Measurements from ENCODE around the gene DHPS.
A peak's percentile ranks its signal among the peaks of the same experiment; 100 is the strongest.
"Not testable (repeated sequence)": the region's sequence is repeated elsewhere in the genome, so short reads cannot be mapped to it uniquely, and the experiment has no call there.

Gene DHPS

GRCh38 chr19:12681074-12681987, at the start of gene DHPS:
Gene DHPS (minus strand): TSS chr19:12681880. CDS start chr19:12681766, 114 bp downstream.
- peak; percentile 94 for DNase-seq

- DNase-seq = no peak
These were observed 49.7 kb upstream of the DHPS start for GRCh38 chr19:12731337-12731736.

- no peak for DNase-seq
These were observed 48.4 kb upstream of the DHPS start for GRCh38 chr19:12730064-12730463.

GRCh38 chr19:12727745-12728433, 46.2 kb upstream of the DHPS start:
- DNase-seq = no peak

- no peak for DNase-seq
These were observed 45.3 kb upstream of the DHPS start for GRCh38 chr19:12726988-12727316.

GRCh38 chr19:12725612-12726011, 43.9 kb upstream of the DHPS start:
- DNase-seq = not testable (repeated sequence)

- DNase-seq = peak; percentile 53
These were observed 42.2 kb upstream of the DHPS start, which contains the start of gene TNPO2 for GRCh38 chr19:12723641-12724426. Gene TNPO2 (minus strand): TSS chr19:12723932. CDS start chr19:12720977, 2,955 bp downstream.

- DNase-seq = no peak
These were observed 41.6 kb upstream of the DHPS start for GRCh38 chr19:12723381-12723640.

GRCh38 chr19:12722566-12723380, 41.1 kb upstream of the DHPS start:
- DNase-seq = peak; percentile 96

GRCh38 chr19:12721656-12722565, 40.2 kb upstream of the DHPS start:
- no peak for DNase-seq

GRCh38 chr19:12720851-12721655, 39.4 kb upstream of the DHPS start:
- no peak for DNase-seq

GRCh38 chr19:12720296-12720695, 38.6 kb upstream of the DHPS start:
- DNase-seq = no peak

- DNase-seq = no peak
These were observed 34.2 kb upstream of the DHPS start for GRCh38 chr19:12715929-12716328.

GRCh38 chr19:12715102-12715501, 33.4 kb upstream of the DHPS start:
- no peak for DNase-seq

GRCh38 chr19:12713304-12713703, 31.6 kb upstream of the DHPS start:
- DNase-seq = not testable (repeated sequence)

- DNase-seq = not testable (repeated sequence)
These were observed 30.4 kb upstream of the DHPS start for GRCh38 chr19:12712077-12712476.

GRCh38 chr19:12711187-12711586, 29.5 kb upstream of the DHPS start:
- DNase-seq = no peak

GRCh38 chr19:12708641-12709040, 27.0 kb upstream of the DHPS start:
- DNase-seq = no peak

GRCh38 chr19:12706332-12706718, 24.6 kb upstream of the DHPS start:
- no peak for DNase-seq

GRCh38 chr19:12705654-12706331, 24.1 kb upstream of the DHPS start:
- no peak for DNase-seq

Data from NCI-H1694 (cell line).